Activated naive CD8-positive, alpha-beta T cell treated with anti-CD3 and anti-CD28 coated beads, Interleukin-2, amount 50 U/mL, for 24 hours (primary cell): ENCODE data around the gene VN1R5.
"Not testable (repeated sequence)": the region's sequence is repeated elsewhere in the genome, so short reads cannot be mapped to it uniquely, and the experiment has no call there.

Experiments
- ATAC-seq: fragments of 150-1000 bp; cut with Tn5 transposase; one replicate; pipeline ENCODE4 v1.10.0; 2021
- DNase-seq: peaks from one replicate; pipeline ENCODE4 v3.0.0; 2021
- H3K27ac Mint-ChIP-seq: one replicate; pipeline ENCODE4 v1.8.0; 2021; ENCODE audit warnings: mild to moderate bottlenecking, mixed read lengths
- H3K27me3 Mint-ChIP-seq: one replicate; pipeline ENCODE4 v1.8.0; 2021; ENCODE audit warnings: mixed read lengths
- H3K36me3 Mint-ChIP-seq: one replicate; pipeline ENCODE4 v1.8.0; 2021; ENCODE audit warnings: low read depth, mixed read lengths
- H3K4me1 Mint-ChIP-seq: one replicate; pipeline ENCODE4 v1.8.0; 2021; ENCODE audit warnings: mixed read lengths
- H3K4me3 Mint-ChIP-seq: one replicate; pipeline ENCODE4 v1.8.0; 2021; ENCODE audit warnings: mild to moderate bottlenecking, moderate library complexity, mixed read lengths
- H3K9me3 Mint-ChIP-seq: one replicate; pipeline ENCODE4 v1.8.0; 2021; ENCODE audit warnings: mixed read lengths

The VN1R5 gene

DNA sequence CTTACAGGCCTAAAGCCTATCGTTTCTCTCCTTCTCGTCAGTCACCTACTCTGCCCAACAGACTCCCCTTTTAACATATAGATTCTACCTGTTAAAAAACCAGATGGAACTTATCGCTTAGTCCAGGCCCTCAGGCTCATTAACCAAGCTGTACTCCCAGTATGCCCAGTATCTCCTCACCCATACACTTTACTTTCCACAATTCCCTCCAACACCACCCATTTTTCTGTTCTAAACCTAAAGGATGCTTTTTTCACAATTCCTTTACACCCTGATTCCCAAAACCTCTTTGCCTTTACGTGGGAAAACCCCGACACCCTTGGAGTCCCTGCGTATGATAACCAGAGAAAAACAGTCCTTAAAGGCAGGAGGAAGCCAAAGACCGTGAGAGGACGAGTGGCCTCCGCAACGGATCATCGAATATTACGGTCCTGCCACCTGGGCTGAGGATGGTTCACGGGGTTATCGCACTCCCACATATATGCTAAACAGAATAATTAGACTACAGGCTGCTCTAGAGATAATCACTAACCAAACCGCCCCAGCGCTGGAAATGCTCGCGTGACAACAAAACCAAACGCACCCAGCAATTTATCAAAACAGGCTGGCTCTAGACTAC, 33.5 kb downstream of the VN1R5 start:
- peaks cover 32% of the 10 kb centered on the region for H3K9me3 Mint-ChIP-seq
- DNase-seq, H3K36me3 Mint-ChIP-seq, H3K4me3 Mint-ChIP-seq, ATAC-seq, H3K27ac Mint-ChIP-seq, H3K4me1 Mint-ChIP-seq, H3K27me3 Mint-ChIP-seq: not testable (repeated sequence)

GRCh38 chr1:247290576-247290975, 34.7 kb downstream of the VN1R5 start:
- Mint-ChIP-seq H3K27me3 (peaks cover 2% of the 10 kb centered on the region), H3K9me3 (peaks cover 32% of the 10 kb centered on the region), H3K27ac (no peak overlapping the region), H3K4me3 (no peak overlapping the region), H3K4me1 (no peaks in the 10 kb centered on the region), H3K36me3 (peaks cover 6% of the 10 kb centered on the region)
- DNase-seq (no peak), ATAC-seq (no peak)

GRCh38 chr1:247291161-247291560, 35.3 kb downstream of the VN1R5 start:
- peaks cover 4% of the 10 kb centered on the region for H3K36me3 Mint-ChIP-seq
- no peak for DNase-seq
- H3K4me1 Mint-ChIP-seq: no peaks in the 10 kb centered on the region
- H3K4me3 Mint-ChIP-seq: no peak overlapping the region
- no peak overlapping the region for H3K27ac Mint-ChIP-seq
- no peak for ATAC-seq
- H3K9me3 Mint-ChIP-seq: peaks cover 27% of the 10 kb centered on the region
- H3K27me3 Mint-ChIP-seq: peaks cover 2% of the 10 kb centered on the region

DNA sequence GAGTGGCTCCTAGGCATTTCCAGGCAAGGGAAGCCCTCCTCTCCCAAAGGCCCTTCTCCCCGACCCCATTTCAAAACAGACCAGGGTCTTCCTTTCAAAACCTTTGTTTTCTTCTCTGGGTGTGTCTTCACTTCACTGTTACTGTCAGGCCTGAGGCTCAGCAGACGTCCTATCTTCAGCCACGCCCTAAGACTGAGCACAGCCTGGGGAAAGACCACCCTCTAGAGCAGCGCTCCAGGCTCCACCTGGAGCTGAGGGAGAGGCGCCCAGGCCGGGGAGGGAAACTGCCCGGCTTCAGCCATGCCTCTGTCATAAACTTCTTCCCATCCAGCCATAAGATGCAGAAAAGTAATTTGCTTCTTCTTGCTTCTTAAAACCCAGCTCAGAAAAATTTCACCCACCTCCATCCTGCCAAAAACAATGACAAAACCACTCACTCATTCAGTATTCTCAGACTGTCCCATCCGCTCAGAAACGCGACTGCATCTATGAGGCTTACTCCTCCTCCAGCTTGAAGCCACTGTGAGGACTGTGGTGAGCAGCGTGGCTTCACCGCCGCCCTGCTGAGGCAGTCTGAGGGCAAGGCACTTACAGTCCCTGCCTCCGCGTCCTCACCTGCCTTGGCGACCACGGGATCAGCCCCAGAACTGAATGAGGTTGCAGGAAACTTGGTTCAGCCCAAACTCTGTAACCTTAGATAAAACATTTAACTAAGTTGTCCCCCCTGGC, 36.1 kb downstream of the VN1R5 start:
- H3K36me3 Mint-ChIP-seq: peaks cover 3% of the 10 kb centered on the region
- DNase-seq (no peak), ATAC-seq (no peak)
- H3K4me3 Mint-ChIP-seq: no peak overlapping the region
- peaks cover 22% of the 10 kb centered on the region for H3K9me3 Mint-ChIP-seq
- no peak overlapping the region for H3K27ac Mint-ChIP-seq
- peaks cover 2% of the 10 kb centered on the region for H3K27me3 Mint-ChIP-seq
- no peaks in the 10 kb centered on the region for H3K4me1 Mint-ChIP-seq

- Mint-ChIP-seq H3K9me3 (peaks cover 12% of the 10 kb centered on the region), H3K4me1 (no peaks in the 10 kb centered on the region), H3K36me3 (peaks cover 2% of the 10 kb centered on the region), H3K27ac (no peak overlapping the region), H3K27me3 (peaks cover 2% of the 10 kb centered on the region), H3K4me3 (no peak overlapping the region)
- ATAC-seq (no peak), DNase-seq (no peak)
Observed at GRCh38 chr1:247293047-247293446, 37.2 kb downstream of the VN1R5 start.

GRCh38 chr1:247294282-247294681, 38.4 kb downstream of the VN1R5 start:
- Mint-ChIP-seq H3K27ac (no peak overlapping the region), H3K36me3 (peaks cover 3% of the 10 kb centered on the region), H3K4me1 (no peaks in the 10 kb centered on the region), H3K27me3 (peaks cover 2% of the 10 kb centered on the region), H3K9me3 (peaks cover 3% of the 10 kb centered on the region), H3K4me3 (no peak overlapping the region)
- DNase-seq: no peak
- no peak for ATAC-seq

GRCh38 chr1:247295274-247295684, 39.4 kb downstream of the VN1R5 start:
- peaks cover 2% of the 10 kb centered on the region for H3K27me3 Mint-ChIP-seq
- no peak for ATAC-seq
- no peak for DNase-seq
- no peaks in the 10 kb centered on the region for H3K4me1 Mint-ChIP-seq
- peaks cover 7% of the 10 kb centered on the region for H3K36me3 Mint-ChIP-seq
- no peaks in the 10 kb centered on the region for H3K9me3 Mint-ChIP-seq
- H3K27ac Mint-ChIP-seq: no peak overlapping the region
- no peak overlapping the region for H3K4me3 Mint-ChIP-seq

- H3K36me3 Mint-ChIP-seq: peaks cover 7% of the 10 kb centered on the region
- no peaks in the 10 kb centered on the region for H3K9me3 Mint-ChIP-seq
- H3K27me3 Mint-ChIP-seq: peaks cover 2% of the 10 kb centered on the region
- no peaks in the 10 kb centered on the region for H3K4me1 Mint-ChIP-seq
- ATAC-seq (no peak), DNase-seq (no peak)
- no peak overlapping the region for H3K27ac Mint-ChIP-seq
- H3K4me3 Mint-ChIP-seq: no peak overlapping the region
Observed at GRCh38 chr1:247295746-247296145, 39.9 kb downstream of the VN1R5 start.

GRCh38 chr1:247296599-247297180, 40.8 kb downstream of the VN1R5 start:
- Mint-ChIP-seq H3K27me3 (peaks cover 2% of the 10 kb centered on the region), H3K36me3 (peaks cover 7% of the 10 kb centered on the region), H3K4me3 (no peak overlapping the region), H3K4me1 (no peaks in the 10 kb centered on the region), H3K27ac (no peak overlapping the region), H3K9me3 (no peaks in the 10 kb centered on the region)
- ATAC-seq: no peak
- DNase-seq: no peak

GRCh38 chr1:247297263-247298123, 41.6 kb downstream of the VN1R5 start:
- Mint-ChIP-seq H3K9me3 (no peaks in the 10 kb centered on the region), H3K4me3 (no peak overlapping the region), H3K27ac (no peak overlapping the region), H3K27me3 (peaks cover 2% of the 10 kb centered on the region), H3K4me1 (no peaks in the 10 kb centered on the region), H3K36me3 (peaks cover 12% of the 10 kb centered on the region)
- DNase-seq (no peak), ATAC-seq (no peak)

- no peak overlapping the region for H3K27ac Mint-ChIP-seq
- no peak for ATAC-seq
- H3K9me3 Mint-ChIP-seq: no peaks in the 10 kb centered on the region
- H3K4me1 Mint-ChIP-seq: no peaks in the 10 kb centered on the region
- H3K4me3 Mint-ChIP-seq: no peak overlapping the region
- no peak for DNase-seq
- peaks cover 19% of the 10 kb centered on the region for H3K36me3 Mint-ChIP-seq
- H3K27me3 Mint-ChIP-seq: peaks cover 2% of the 10 kb centered on the region
Observed at GRCh38 chr1:247298124-247298481, 42.2 kb downstream of the VN1R5 start.

GRCh38 chr1:247298701-247299100, 42.8 kb downstream of the VN1R5 start:
- Mint-ChIP-seq H3K27me3 (peaks cover 2% of the 10 kb centered on the region), H3K36me3 (peaks cover 24% of the 10 kb centered on the region), H3K4me3 (no peak overlapping the region), H3K4me1 (no peaks in the 10 kb centered on the region), H3K9me3 (no peaks in the 10 kb centered on the region), H3K27ac (no peak overlapping the region)
- no peak for ATAC-seq
- no peak for DNase-seq

- DNase-seq (no peak), ATAC-seq (no peak)
- Mint-ChIP-seq H3K27ac (no peak overlapping the region), H3K4me1 (no peaks in the 10 kb centered on the region), H3K36me3 (peaks cover 32% of the 10 kb centered on the region), H3K4me3 (no peak overlapping the region), H3K9me3 (no peaks in the 10 kb centered on the region), H3K27me3 (peaks cover 2% of the 10 kb centered on the region)
Observed at GRCh38 chr1:247299723-247300381, 44.0 kb downstream of the VN1R5 start.

DNA sequence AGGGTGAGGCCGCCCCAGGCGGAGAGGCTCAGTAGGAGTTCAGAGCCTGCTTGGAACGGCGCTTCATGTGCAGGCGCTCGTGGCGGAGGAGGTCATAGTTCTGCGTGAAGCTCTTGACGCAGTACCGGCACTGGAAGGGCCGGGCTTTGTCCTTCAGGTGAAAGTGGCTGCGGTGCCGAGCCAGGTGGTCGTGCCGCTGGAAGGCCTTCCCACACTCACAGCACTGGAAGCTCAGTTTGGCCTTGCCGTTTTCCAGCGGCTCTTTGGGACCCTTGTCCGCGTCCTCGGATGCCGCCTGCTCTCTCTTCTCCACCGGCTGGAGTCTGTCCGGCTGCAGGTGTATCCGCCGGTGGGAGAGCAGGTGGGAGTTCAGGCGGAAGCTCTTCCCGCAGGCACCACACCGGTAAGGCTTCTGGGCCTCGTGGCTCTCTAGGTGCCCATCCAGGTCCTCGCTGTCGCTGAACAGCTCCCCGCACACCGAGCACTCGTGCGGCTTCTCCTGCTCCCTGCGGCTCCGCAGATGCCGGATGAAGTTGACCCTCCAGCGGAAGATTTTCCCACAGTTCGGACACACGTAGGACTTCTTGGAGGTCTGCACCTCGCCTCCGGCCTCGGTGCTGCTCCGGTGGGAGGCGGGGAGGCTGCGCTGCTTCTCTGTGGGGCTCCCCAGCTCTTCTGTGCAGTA, 44.8 kb downstream of the VN1R5 start:
- Mint-ChIP-seq H3K4me3 (no peak overlapping the region), H3K9me3 (no peaks in the 10 kb centered on the region), H3K36me3 (peaks cover 33% of the 10 kb centered on the region), H3K4me1 (no peaks in the 10 kb centered on the region), H3K27me3 (no peaks in the 10 kb centered on the region), H3K27ac (no peak overlapping the region)
- DNase-seq: no peak
- ATAC-seq: no peak
